GM19463 (cell line): ENCODE data around the gene SPDYE17.
"Not testable (repeated sequence)": the region's sequence is repeated elsewhere in the genome, so short reads cannot be mapped to it uniquely, and the experiment has no call there.

ENCODE experiments used
- ATAC-seq: cut with Tn5 transposase; IDR thresholded peaks from one replicate; pipeline ENCODE4 v1.9.1; 2021; ENCODE audit warnings: mild to moderate bottlenecking, moderate library complexity; ENCODE audit not compliant: unreplicated experiment

Gene SPDYE17, protein sequence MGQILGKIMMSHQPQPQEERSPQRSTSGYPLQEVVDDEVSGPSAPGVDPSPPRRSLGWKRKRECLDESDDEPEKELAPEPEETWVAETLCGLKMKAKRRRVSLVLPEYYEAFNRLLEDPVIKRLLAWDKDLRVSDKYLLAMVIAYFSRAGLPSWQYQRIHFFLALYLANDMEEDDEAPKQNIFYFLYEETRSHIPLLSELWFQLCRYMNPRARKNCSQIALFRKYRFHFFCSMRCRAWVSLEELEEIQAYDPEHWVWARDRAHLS

DNA sequence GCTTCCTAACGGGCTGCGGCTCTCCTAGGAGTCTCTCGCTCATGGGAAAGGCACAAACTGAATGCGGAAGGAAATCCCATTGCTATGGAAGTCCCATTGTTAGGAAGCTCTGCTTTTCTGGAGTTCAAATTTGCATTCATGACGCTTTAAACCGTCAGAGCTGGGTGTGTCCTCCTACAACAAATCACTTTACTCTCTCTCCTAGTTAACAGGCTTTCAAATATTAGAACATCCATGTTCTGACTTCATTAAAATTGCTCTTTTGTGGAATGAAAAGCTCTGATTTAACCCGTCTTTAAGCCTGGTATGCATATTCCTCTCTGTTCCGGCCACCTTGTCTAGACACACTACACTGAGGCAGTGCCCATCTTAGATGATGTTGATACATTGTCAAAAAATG is at the start of gene SPDYE17:
TSS of gene SPDYE17 (minus strand) at position 101 of the 400 bp plus-strand sequence. CDS start 1,791 bp downstream, outside the sequence.
- ATAC-seq: not testable (repeated sequence)

DNA sequence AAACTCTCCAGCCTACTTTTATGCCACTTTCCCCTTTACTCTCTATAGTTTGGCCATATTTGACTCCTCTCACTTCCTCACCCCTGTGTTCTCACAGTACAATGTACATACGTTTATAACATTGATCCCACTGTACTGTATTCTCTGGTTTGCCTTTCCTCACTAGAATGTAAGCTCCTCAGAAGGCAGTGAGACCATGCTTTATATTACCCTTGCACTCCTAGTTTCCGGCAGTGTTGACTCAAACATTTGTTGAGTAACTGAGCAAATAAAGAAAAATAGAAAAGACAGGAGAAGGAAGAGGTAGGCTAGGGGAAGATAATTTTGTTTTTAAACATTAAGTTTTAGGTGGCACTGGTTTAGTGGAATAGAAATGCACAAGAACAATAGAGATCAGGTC is 48.1 kb upstream of the SPDYE17 start:
- ATAC-seq: not testable (repeated sequence)

DNA sequence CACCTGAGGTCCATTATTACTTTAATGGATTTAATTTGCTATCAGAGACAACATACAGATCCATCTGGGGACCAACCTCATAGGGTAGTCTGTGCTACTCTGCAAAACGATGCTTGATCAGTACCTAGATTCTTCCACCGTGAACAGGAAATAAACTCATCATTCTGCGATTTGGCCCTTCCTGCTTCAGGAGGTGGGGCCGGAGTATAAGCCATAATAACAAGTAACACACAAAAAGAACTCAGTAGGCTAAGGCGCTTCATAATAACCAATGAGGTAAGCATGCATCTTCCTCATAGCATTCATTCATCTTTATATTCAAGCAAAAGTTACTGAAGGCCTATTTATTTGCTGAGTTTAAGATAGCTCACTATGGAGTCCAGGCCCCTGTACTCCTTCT is 47.5 kb upstream of the SPDYE17 start:
- ATAC-seq: not testable (repeated sequence)

DNA sequence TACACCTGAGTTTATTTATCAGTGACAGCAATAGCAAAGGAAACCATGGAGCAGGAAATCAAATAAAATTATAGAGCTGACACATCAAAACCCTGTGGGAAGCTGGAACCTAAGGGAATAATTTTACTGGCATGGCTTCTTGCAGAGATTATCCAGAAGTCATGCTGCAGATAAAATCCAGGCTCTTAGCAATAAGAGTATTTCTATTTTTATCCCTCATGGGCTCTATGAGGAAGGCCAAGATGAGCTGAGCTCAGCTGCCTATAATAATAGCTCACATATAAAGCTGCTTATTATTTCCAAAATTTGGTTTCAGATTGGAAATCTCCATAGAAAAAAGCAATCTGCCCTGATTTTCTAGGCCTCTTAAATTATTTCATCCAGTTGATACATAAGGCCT is 47.0 kb upstream of the SPDYE17 start:
- not testable (repeated sequence) for ATAC-seq

DNA sequence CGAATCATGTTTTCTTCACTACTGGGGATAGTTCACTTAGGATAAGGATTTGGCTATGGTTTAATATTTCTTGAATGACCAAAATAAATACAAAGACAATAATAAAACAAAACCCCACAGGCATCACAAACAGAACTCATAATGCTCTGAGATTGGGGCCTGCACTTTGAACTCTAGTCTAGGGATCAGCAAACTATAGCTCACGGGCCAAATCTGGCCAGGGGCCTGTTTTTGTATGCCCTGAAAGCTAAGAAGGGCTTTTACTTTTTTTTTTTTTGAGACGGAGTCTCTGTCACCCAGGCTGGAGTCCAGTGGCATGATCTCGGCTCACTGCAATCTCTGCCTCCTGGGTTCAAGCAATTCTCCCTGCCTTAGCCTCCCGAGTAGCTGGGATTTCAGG is 44.9 kb upstream of the SPDYE17 start:
- not testable (repeated sequence) for ATAC-seq

DNA sequence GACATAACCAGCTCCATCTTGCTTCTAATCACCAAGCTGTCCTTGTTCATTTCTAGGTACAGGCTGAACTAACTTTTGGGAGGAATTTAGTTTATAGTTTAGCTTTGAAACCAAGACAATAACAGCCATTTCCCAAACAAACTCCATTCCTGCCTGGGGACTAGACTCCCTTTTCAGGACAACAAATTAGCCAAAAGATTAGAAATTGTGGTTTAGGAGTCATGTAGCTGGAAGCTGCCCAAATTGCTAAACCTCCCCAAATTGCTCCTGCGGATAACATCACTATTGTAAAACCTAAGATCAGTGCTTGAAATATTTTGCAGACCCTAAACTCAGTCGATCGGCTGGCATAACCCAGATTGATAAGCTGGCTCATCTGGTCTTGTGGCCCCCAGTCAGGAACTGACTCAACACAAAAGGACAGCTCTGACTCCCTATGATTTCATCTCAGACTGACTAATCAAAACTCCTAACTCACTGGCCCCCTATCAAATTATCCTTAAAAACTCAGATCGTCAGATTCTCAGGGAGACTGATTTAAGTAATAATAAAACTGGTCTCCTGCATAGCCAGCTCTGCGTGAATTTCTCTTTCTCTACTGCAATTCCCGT is 42.7 kb upstream of the SPDYE17 start:
- ATAC-seq: not testable (repeated sequence)

DNA sequence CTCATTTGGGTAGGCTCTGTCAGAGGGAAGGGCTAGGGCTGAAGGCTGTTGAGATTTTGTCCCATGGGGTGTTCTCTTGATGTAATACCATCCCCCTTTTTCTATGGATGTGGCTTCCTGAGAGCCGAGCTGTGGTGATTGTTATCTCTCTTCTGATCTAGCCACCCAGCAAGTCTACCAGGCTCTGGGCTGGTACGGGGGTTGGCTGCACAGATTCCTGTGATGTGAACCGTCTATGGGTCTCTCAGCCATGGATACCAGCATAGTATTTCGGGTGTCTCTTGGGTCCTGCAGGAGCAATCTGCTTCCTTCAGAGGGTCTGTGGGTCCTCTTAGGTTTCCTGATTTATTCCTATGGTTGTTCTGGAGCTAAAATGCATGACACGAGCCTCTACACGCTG is 38.9 kb upstream of the SPDYE17 start:
- ATAC-seq: not testable (repeated sequence)

DNA sequence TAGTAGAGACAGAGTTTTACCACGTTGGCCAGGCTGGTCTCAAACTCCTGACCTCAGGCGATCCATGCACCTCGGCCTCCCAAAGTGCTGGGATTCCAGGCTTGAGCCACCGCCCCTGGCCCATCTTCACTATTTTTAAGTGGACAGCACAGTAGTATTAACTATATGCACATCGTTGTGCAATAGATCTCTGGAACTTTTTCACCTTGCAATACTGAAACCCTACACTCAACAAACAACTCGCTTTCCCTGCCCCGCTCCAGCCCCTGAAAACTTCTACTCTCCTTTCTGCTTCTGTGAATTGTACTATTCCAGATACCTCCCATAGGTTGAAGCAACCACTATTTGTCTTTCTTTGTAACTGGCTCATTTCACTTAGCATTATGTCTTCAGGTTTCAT is 33.7 kb upstream of the SPDYE17 start:
- ATAC-seq: not testable (repeated sequence)

DNA sequence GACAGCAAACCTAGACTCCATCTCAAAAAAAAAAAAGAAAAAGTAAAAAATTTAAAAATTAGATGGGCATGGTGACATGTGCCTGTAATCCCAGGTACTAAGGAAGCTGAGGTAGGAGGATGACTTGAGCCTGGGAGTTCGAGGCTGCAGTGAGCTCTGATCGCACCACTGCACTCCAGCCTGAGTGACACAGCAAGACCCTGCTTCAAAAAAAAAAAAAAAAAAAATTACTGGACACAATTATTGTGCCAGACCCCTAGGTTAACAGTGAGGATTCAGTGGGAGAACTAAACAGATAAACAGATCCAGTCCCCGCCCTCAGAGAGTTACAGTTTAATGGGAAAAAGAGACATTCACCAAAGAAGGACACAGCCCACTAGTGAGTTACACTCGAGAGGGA is 31.6 kb upstream of the SPDYE17 start:
- not testable (repeated sequence) for ATAC-seq

DNA sequence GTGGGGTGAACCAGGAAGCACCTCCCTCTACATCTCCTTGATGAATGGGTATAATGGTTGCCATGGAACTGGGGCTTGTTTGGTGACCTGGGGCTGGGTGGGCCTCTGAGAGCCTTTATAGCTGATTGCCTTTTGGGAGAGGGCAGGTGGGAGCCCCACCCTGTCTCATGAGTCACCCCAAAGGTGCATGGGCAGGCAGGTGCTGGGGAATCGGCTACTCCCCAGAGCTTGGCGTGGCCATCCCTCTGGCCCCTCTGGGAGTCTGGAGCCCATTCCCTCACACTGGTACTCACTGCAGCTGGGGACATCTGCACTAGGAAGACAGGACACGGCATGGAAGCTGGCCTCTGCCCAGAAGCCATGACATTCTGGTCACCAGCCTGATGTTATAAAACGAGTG is 30.4 kb upstream of the SPDYE17 start, which contains the start of gene SPDYE18:
TSS of gene SPDYE18 (minus strand) at position 2 of the 400 bp plus-strand sequence. CDS start 2,046 bp downstream, outside the sequence.
- not testable (repeated sequence) for ATAC-seq

DNA sequence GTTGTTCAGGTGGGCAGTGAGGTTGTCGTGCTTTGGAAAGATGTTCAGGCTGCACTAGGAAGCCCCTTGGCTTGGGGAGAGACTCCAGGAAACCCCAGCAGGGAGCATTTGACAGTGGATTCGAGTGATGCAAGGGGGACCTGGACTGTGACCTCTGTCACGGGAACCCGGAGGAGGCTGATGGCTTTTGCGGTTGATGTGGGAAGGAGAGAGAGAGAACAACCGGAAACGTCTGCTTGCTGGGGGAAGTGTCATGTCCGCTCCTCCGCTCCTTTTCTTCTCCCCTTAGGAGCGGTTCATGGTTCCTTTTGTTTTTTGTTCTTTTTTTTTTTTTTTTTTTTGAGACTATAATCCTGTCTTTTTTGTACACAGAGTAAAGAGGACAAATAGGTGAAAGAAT is 5.8 kb downstream of the SPDYE17 start:
- ATAC-seq: not testable (repeated sequence)

DNA sequence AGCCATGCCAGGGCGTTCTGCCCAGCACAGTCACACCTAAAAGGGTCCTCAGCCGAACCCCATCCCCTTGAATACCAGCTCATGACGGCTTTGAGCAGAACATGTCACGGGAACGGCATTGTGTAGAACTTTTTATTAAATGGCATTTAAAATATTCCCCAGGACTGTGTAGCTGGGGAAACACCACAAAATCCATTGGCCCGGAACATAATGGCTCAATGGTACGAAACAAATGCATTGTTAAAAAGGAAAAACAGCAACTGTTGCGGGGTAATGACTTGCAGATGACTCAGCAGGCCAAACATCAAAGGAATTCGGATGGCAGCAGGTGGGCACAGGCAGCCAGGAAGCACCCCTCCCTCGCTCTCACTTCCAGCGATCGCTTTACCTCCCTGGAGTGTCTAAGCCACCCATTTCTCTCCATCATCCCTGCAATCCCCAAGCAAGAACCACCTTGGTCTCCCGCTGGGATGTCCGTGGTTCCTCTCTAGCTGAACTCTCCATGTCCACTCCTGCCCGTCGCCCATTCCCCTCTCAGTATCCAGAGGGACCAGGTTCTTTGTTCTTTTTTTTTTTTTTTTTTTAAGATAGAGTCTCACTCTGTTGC is 22.0 kb downstream of the SPDYE17 start:
- ATAC-seq: not testable (repeated sequence)

DNA sequence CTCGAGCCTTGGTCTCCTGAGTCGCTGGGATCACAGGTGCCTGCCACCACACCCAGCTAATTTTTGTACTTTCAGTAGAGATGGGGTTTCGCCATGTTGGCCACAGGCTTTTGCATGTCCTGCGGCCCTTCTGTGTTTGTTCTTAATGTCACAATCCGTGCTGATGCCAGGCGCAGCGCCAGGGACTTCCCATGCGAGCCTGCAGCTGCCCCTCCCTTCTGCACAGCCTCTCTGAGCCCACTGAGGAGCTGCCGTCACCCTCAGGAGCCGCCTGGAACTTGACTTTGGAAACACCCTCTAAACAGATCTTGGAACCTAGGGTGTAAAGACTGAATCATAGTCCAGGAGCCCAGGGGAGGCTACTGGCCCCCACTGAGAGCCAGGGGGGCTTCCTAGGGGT is 24.2 kb downstream of the SPDYE17 start:
- ATAC-seq: not testable (repeated sequence)

DNA sequence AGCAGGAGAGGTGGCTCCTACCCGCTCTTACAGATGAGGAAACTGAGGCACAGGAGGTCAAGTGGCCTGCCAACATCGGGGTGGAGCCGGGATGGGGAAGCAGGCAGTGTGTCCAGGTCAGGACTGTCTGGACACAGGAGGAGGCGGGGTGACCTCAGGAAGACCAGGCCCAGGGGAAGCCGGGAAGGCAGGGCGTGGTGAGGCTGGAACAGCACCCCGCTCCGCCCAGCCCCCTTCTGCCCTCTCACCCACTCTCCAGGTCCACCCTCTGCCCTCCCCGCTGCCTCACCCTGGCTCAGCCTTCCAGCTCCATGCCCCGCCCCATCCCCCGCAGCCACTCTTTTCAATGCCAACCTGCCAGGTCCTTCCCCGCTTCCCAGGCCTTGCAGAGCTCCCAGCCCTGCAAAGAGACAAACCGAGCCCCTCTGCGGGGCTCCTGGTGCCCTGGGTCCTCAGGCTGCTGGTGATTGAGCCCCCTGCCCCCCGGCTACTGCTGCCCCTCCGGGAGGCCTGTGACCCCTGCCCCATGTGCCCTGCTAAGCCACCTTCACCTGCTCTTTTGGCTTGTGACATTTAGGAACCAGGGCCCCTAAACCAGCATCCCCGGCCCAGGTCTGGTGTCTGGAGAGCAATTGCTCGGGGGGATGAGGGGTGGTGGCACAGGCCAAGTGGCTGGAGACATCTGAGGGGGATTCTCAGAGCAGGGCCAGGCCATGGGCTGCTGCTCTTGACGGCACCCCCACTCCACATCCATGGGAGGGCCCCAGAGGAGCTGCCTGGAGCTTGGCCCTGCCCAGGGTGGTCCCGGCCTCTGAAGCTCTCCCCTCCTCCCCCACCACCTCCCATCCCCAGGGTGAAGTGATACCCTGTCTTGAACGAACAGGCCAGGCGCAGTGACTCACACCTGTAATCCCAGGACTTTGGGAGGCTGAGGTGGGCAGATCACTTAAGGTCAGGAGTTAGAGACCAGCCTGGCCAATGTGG is 25.7 kb downstream of the SPDYE17 start:
- not testable (repeated sequence) for ATAC-seq

DNA sequence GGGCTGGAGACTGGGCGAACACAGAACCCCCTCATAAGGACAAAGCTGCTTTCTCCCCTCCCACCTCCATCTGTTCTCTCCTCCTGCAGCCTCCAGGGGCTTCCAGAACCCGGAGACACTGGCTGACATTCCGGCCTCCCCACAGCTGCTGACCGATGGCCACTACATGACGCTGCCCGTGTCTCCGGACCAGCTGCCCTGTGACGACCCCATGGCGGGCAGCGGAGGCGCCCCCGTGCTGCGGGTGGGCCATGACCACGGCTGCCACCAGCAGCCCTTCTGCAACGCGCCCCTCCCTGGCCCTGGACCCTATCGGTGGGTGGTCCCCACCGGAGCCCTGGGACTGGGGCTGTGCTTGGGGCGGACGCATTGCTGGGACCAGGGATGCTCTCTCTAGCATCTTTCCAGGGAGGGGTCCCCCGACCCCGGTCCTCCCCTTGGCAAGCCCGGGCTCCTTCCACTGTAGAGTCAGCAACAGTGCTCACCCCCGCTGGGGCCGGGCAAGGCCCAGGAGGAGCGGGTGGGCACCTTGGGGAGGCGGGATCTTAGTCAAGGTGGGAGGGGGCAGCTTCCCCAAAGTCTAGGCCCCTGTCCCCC is 26.6 kb downstream of the SPDYE17 start:
- ATAC-seq: not testable (repeated sequence)

DNA sequence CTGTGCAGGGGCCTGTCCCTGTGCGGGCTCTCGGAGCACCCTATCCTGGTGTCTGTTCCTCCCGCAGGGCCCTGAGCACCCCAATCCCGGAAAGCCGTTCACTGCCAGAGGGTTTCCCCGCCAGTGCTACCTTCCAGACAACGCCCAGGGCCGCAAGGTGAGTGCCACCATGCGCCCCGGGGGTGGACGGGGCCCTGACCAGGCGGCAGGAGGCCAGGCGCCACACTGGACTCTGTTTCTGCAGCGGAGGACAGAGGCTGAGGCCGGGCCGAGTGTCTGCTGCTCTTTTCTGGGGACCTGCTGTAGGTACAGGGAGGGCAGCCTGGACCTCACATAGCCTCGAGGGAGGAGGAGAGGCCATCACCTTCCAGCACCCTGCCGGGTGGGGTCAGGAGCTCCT is 28.0 kb downstream of the SPDYE17 start:
- not testable (repeated sequence) for ATAC-seq

DNA sequence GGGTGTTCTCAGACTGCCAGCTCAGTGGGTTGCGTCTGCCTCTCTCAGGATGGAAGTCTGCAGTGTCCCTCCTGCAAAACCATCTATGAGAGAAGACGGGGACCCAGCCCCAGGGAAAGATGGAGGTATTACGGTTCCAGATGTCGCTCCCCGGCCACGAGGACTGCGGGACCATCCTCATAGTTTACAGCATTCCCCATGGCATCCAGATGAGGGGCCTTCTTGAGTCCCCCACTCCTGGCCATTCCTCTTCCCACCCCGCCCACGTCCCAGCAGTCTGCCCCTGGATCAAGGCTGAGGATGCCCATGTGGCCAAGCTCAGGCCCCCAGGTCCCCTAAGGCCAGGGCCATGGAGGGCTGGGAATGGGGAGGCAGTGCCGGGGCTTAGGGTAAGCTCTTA is 28.9 kb downstream of the SPDYE17 start:
- not testable (repeated sequence) for ATAC-seq

DNA sequence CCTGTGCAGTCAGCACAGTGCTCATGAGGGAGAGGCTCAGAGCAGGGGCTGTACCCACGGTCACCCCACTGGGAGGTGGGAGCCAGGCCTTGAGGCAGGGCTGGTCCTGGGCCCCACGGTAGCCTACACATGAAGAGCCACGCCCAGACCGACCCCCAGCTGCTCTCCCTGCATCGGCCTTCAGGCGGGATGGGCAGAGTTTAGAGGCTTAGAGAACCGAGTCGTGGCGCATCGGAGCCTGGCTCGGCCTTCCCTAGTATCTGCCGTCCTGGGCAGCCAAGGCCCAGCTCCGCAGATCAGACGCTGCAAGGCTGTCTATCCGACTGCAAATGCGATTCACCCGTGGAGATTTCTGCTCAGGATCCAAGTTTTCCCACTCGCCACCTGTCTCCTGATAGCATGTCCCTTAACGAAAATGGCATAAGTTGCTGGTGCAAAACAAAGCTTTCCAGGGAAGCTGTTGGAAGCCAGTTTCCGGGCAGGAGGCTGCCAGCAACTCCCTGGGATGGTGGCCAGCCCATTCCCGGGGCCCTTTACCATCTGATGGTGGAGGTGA is 29.4 kb downstream of the SPDYE17 start:
- not testable (repeated sequence) for ATAC-seq

DNA sequence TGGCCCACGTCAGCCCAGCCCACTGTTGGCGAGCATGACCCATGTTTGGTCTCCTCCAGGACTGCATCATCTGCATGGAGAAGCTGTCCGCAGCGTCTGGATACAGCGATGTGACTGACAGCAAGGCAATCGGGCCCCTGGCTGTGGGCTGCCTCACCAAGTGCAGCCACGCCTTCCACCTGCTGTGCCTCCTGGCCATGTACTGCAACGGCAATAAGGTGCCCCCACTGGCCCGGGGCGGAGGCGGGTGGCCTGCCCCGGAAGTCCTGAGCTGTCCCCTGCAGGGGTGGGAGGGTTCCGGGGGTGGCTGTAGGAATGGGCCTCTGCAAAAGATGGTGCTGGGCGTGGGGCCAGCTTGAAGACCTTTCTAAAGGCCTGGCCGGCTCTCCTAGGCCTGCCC is 30.1 kb downstream of the SPDYE17 start:
- ATAC-seq: not testable (repeated sequence)
